Fibroblast of skin of back (primary cell): ENCODE measurements around the gene MICAL3.

Experiments used
- DNase-seq: peaks from one replicate; pipeline ENCODE4 v3.0.0-alpha.2; 2013

The MICAL3 gene

DNA sequence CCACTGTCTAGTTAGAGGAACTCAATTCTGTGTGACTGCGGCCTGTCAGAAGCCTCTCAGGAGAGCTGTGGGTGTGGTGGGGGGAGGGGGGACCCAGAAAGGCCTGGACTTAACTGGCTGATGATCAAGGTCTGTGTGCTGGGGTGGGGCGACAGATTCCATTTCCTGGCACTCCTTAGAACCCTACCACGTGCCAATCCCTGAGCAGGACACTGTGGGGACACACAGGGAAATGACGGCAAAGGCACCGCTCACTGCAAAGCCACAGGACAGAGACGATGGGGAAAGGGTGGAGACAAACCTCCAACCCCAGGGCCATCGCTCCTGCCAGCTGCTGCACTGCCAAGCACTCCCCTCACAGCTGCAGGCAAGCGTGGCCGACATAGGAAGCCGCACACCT, 191.7 kb downstream of the MICAL3 start:
- DNase-seq = no peak

DNA sequence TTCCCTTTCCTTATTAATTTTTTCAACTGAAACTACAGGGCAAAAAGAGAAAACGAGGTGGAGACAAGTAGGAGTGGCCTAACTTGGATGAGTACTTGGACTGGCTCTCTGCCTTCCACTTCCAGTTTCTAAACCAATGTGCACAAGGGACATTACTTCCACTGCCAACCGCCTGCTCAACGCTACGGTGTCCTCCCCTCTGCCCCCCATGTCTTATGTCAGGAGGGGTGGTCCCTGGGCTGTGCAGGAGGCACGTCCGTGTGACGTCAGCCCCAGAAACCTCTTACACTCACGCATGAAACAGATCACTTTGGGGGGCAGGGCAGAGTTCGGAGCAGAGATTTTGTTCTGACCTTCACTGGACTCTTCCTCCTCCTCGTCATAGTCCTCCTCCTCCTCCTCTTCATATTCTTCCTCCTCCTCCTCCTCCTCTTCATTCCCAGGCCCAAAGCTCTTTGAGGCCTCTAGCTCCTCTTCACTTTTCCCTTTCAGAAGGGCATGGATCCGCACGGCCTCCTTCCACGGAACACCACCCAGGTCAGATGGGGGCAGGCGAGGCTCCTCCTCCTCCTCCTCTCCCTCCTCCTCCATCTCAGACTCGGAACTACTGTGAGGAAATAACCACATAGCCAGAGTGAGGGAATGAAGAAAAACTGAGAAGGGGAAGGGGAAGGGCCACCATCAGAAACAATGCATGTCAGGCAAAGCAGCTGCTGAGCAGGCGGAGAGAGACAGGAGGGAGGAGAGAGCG, 192.7 kb downstream of the MICAL3 start:
- no peak for DNase-seq

- peak; percentile 73 for DNase-seq
Observed at GRCh38 chr22:17830043-17830961, 194.1 kb downstream of the MICAL3 start.

- no peak for DNase-seq
Observed at GRCh38 chr22:17829695-17830042, 194.7 kb downstream of the MICAL3 start.

DNA sequence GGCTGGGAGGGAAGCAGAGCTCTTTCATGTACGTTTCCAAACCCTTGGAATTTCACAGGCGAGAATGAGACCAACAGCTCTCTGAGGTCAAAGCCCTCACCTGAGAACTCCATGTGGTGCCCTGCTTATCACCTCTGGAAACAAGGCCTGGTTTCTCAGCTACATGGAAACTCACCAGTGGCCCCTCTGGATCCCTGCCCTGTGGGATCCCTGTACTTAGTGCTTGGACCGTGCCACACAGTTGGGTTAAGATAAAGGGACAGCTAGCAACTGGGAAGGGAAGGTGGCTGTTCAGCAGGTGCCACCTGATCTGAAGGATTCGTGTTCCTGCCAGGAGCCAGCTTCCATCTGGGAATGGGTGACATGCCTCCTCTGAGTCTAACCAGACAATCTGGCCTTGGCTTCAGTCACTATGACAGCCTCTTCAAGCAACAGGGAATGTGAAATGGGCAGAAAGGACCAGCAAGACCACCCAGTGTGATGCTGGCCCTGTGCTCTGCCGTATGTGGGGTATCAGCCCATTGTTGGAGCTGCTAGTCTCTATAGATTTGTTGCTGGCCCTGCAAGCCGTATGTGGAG, 195.8 kb downstream of the MICAL3 start:
- no peak for DNase-seq

GRCh38 chr22:17827466-17827865, 196.9 kb downstream of the MICAL3 start:
- no peak for DNase-seq

GRCh38 chr22:17825876-17826550, 198.3 kb downstream of the MICAL3 start:
- DNase-seq = no peak

DNA sequence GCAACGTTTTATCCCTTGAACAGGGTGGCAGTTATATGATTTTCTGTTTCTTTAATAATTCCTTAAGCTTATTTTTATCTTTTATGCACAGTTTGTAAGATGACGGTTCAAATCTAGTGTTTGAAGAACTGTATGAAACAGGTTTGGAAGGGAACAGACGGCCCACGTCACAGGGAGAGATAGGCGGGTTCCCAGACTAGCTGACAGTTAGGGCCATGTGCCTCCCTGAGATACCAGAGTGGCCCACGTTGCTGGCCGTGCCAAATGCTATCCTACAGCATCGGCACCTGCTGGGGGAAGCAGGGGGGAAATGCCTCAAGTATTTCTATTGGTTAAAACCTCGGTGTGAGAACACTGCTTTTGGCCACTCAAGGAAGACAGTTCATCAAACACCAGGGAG, 199.9 kb downstream of the MICAL3 start:
- no peak for DNase-seq

DNA sequence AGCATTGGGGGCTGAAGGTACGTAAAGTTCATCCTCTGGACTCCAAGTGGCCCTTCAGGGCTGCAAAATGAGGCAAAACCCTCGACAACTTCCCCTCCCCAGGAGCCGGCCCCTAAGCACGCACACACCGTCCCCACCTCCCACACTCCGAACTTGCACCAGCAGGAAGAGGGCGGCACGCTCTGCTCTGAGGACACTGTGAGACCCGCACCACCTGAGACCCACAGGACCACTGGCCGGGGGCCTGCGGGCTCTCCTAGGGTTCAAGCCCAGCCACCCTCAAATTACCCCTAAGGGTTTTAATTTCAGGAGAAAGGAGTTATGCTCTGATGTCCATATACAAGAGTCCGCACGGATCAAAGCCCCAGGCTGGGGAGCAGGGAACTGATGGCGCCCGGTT, 200.4 kb downstream of the MICAL3 start:
- no peak for DNase-seq

GRCh38 chr22:17823226-17823625, 201.1 kb downstream of the MICAL3 start:
- no peak for DNase-seq

DNA sequence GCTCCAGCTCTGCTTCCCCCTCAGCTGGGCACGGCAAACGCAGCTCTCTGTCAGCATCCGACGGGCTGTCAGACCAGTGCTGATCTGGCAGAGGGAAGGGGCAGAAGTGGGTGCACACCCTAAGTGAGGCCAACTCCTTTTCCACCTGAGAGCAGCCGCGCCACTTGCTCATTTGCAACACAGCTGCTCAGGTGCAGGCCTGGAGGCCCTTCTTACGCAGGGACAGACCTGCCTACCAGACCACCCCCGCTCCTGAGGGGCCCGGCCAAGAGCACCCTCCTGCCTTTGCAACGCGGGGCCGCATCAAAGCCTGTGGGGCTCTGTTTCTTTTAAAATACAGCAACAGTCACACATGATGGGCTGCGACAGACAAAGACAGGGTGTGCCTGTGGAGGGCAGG, 202.3 kb downstream of the MICAL3 start:
- DNase-seq = no peak

DNA sequence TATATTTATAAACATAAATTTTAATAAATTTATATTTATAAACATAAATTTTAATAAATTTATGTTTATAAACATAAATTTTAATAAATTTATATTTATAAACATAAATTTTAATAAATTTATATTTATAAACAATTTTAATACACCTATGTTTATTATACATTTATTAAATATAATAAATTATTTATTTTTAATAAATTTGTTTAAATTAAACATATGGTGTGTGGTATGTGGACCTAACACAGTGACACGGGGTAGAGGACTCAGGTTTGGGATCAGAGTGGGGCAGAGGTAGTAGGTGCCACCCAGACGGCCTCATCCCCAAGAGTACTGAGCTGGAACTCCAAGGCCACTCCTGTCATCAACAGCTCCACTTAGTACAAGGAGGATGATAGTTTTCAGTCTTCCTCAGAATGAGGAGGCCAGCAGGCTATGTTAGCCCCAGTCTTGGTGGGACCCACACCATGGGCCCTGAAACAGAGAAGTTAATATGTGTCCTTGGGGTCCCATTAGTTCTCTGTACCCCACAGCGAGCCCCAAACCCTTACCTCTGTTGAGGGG, 203.4 kb downstream of the MICAL3 start:
- DNase-seq = no peak

DNA sequence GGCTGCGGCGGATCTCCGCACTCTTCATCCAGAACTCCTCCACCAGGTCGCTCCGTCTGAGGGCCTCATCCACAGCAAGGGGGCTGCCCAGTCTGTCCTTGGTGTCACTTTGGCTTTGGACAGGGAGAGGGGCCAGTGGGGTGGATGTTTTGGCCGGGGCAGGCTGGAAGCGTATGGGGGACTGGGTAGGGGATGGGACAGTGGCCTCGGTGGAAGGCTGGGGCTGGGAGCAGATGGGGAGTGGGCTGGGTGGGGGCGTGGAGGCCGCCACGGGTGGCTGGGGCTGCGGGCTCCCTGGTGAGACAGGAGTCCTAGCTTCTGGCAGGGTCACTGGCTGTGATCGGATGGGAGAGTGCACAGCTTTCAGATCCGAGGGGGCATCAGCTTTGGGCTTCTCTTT, 205.7 kb downstream of the MICAL3 start:
- DNase-seq = no peak

DNA sequence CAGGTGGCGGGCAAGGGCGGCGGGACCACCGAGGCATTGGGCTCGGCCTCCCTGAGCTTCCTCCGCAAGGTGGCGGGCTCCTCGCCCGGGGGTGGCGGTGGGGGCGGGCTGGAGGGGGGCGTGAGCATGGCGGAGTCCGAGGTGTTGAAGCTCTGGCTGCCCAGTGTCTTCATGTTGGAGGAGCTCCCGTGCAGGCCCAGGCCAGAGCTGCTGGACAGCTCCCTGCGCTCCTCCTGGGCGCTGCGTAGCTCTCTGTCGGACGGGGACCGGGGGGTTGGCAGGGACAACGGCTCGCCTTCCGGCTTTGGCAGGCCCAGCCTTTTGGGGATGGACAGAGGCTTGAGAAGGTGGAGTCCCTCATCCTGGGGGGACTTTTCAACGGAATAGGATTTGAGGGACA, 206.2 kb downstream of the MICAL3 start:
- no peak for DNase-seq

- DNase-seq = no peak
Observed at GRCh38 chr22:17817511-17818065, 206.8 kb downstream of the MICAL3 start.

GRCh38 chr22:17817079-17817478, 207.3 kb downstream of the MICAL3 start:
- DNase-seq = no peak

DNA sequence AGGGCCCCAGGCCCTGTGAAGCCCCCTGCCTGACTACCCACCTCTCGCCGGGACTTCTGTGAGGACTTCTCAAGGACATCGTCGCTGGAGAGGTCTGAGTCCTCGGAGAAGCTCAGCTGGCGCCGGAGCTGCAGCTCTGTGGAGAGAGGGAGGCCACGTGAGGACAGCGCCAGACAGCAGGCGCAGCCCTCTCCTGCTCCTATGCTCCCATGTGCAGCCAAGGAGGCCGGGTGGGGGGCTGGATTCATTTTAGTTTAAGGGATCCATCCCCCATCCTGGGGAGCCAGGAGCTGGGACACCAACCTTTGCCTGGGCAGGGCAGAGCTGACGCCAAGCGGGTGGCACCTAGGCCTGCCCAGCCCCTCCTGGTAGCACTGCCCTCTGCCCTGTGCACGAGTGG, 207.7 kb downstream of the MICAL3 start:
- DNase-seq = no peak

DNA sequence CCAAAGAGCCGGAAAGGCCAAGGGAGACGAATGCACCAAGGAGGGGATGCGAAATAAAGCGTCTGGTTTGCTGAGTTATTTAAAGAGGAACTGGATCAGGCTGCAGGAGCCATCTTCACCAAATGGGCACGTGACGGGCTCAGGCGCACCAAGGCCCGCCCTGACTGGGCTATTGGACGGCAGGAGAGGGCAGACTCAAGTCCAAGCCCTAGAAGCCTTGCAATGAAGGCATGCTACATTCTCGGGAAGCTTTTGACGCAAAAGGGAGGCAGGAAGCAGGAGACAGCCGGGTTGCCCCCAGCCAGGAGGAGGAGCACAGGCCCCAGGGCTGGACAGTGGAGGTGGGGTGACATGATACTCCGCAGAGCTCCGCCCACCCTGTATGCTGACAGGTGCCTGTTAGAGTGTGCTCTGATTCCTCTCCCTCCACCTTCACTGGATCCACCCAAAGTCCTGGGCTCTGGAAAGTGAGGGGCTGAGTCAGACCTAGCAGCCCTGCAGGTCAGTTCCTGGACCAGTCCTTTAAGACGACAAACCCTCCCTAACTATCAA, 208.6 kb downstream of the MICAL3 start:
- DNase-seq = no peak

GRCh38 chr22:17814830-17815229, 209.5 kb downstream of the MICAL3 start:
- no peak for DNase-seq

DNA sequence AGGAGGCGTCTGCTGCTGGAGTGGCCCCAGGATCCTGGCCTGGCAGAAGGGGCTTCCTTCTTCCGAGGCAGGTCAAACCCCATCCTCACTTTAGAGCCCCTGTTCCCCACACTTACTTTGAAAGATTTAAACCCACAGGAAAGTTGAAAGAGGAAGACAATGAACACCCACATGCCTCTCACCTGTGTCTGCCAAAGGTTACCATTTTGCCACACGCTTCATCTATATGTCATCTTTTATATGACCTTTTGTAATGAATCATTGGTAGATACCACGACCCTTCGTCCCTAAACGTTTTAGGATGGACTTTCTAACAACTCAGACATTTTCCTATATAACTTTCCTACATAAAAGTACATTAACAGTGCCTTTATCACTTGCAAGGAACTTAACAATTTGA, 210.3 kb downstream of the MICAL3 start:
- DNase-seq = no peak

DNA sequence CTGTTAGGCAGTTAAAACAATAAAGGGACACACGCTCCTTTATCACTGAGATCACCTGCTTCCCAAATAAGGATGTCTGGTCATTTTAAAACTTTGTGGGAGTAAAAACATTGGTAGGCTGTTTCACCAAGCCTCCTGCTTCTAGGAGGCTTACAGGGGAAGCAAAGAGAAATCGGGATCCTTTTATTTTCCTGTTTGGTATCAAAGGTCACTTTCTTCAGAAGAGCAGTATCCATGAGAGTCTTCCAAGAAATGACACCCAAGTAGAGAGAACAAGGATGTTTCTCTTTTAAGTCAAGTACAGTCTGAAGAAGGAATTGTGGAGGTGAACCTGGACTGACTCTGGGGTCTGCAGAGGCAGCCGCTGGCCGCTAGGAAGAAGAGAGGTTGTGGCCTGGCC, 213.2 kb downstream of the MICAL3 start:
- no peak for DNase-seq

DNA sequence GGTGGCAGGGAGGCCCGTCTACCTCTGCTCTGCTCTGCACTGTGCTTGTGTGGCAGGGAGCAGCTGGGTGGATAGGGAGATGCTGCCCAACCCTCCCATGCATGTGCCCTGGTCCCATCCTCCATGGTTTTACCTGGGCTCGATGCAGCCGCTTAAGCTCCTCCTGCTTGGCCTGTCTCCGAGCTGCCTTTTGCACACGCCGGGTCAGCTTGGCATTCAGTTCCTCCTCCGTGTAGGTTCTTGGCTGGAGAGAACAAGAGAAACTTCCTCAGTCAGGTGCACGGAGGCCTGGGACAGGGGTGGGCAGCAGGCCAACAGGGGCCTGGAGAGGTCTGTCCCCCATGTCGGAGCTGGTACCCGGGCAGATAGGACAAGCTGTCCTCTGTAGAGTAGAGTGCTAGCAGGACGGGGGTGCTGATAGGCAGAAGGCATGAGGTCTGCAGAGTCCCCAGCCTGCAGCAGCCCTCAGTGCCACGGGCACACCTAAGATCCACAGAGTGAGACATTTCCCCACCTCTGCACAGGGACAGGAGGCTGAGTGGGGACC, 213.7 kb downstream of the MICAL3 start:
- no peak for DNase-seq
